Esophagus muscularis mucosa (tissue), 4 donors: ENCODE results near the gene E2F7. TPM values are rescaled to one million over a fixed set of nuclear protein-coding genes. Genes with fewer than 3 reads are reported as not detected.
A peak's percentile ranks its signal among the peaks of the same experiment; 100 is the strongest.

Source experiments
- DNase-seq: peaks from one replicate; pipeline ENCODE4 v3.0.0-alpha.2; 2017; ENCODE audit errors: extremely low spot score
- H3K27ac ChIP-seq, 4 donors: fragments of 200-600 bp; sonication (generic); replicated peaks in 1 of 4; 1 replicate in 3 of 4; 2 replicates in 1 of 4; pipeline ENCODE4 v1.5.1; 2016 to 2019; ENCODE audit warnings: mild to moderate bottlenecking in 1 of 4
- H3K27me3 ChIP-seq, 4 donors: fragments of 200-600 bp; sonication (generic); one replicate each; pipeline versions ENCODE4 v1.5.1 to v1.6.0; 2016 to 2019
- H3K36me3 ChIP-seq, 4 donors: fragments of 200-600 bp; sonication (generic); one replicate each; pipeline ENCODE4 v1.5.1; 2016 to 2019
- H3K4me1 ChIP-seq, 4 donors: fragments of 200-600 bp; sonication (generic); one replicate each; pipeline ENCODE4 v1.5.1; 2016 to 2019
- H3K4me3 ChIP-seq, 4 donors: fragments of 200-600 bp; sonication (generic); 1 replicate in 2 of 4; 2 replicates in 2 of 4; pipeline ENCODE4 v1.5.1; 2016 to 2019; ENCODE audit warnings: mild to moderate bottlenecking in 4 of 4, moderate library complexity in 1 of 4
- H3K9me3 ChIP-seq, 4 donors: fragments of 200-600 bp; sonication (generic); 1 replicate in 3 of 4; 2 replicates in 1 of 4; pipeline ENCODE4 v1.5.1; 2016 to 2019
- EP300 ChIP-seq: sonication (generic); formaldehyde crosslinking; IDR thresholded peaks from one replicate; pipeline ENCODE4 v1.6.1; 2017; ENCODE audit warnings: antibody characterized with exemption
- POLR2A ChIP-seq: fragments of 450-650 bp; IDR thresholded peaks from one replicate; pipeline ENCODE4 v1.6.1; 2017; ENCODE audit warnings: antibody characterized with exemption, moderate library complexity, mild to moderate bottlenecking, low read depth
- POLR2AphosphoS5 ChIP-seq, 2 donors: sonication (generic); formaldehyde crosslinking; IDR thresholded peaks; one replicate each; pipeline ENCODE4 v1.6.1; 2017; ENCODE audit warnings: antibody characterized with exemption in 2 of 2
- WGBS: methylation state at CpG from one replicate; pipeline ENCODE4 v1.1.5; 2018; 5-methylcytosine and 5-hydroxymethylcytosine counted together
- intact Hi-C: fragments of 100-400 bp; cut with DNase I; formaldehyde crosslinking; loops from one replicate; pipeline ENCODE4 v1.15.1; 2023
- total RNA-seq, 4 donors: library from RNA; depleted of rRNA; stranded (reverse); fragments of >200 nt; gene quantifications; one replicate each; pipeline versions ENCODE4 v1.1.0 to v1.2.1, GENCODE V29; 2016
- TF ChIP-seq, protein P1 (sequence below), 3 experiments: fragments of 200-600 bp in 2 of 3; fragments of 450-650 bp in 1 of 3; sonication (generic) in 2 of 3; IDR thresholded peaks; one replicate each; pipeline ENCODE4 v1.5.1; 2017 to 2019; ENCODE audit warnings: antibody characterized with exemption in 3 of 3, mild to moderate bottlenecking in 2 of 3, moderate library complexity in 1 of 3

Gene E2F7, protein sequence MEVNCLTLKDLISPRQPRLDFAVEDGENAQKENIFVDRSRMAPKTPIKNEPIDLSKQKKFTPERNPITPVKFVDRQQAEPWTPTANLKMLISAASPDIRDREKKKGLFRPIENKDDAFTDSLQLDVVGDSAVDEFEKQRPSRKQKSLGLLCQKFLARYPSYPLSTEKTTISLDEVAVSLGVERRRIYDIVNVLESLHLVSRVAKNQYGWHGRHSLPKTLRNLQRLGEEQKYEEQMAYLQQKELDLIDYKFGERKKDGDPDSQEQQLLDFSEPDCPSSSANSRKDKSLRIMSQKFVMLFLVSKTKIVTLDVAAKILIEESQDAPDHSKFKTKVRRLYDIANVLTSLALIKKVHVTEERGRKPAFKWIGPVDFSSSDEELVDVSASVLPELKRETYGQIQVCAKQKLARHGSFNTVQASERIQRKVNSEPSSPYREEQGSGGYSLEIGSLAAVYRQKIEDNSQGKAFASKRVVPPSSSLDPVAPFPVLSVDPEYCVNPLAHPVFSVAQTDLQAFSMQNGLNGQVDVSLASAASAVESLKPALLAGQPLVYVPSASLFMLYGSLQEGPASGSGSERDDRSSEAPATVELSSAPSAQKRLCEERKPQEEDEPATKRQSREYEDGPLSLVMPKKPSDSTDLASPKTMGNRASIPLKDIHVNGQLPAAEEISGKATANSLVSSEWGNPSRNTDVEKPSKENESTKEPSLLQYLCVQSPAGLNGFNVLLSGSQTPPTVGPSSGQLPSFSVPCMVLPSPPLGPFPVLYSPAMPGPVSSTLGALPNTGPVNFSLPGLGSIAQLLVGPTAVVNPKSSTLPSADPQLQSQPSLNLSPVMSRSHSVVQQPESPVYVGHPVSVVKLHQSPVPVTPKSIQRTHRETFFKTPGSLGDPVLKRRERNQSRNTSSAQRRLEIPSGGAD
- not detected for total RNA-seq

DNA sequence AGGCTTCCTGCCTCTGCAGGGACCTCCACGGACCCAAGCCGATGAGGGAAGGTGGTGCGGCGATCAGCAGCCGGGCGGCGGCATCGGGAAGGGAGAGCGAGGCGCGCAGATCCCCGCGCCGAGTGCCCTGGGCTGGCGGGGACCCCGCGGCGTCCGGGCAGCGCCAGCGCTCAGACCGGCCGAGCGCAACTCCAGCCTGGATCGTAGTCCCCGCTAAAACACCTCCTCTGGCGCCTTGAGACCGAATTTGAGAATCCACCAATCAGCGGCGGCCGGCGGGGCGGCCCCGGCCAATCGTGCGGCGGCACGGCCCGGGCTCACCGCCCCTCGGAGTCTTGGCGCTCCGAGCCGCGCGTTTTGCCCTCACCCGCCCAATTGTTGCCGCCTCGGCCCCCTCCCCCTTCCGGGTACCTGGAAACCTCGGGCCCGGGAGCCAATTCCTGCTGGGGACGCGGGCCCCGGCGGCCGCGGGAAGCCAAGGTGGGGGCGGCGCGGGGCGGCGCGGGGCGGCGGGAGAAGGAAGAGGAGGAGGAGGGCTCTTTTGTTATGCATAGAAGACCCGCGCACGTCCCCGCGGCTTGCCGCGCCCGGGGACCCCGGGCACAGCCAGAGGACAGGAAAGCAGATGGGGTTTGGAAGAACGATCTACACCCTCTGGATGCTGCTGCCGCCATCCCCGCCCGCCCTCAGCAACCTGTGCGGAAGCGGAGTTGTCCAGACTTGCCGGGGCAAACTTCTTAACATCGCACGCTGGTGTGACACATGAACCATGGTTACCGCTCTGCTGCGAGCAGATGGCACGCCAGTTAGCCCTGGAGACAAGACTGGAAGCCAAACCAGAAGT lies at the start of gene E2F7:
Gene E2F7, minus strand, starts transcription at position 209 of the 844 bp plus-strand sequence. CDS start 934 bp downstream, outside the sequence.
- intact Hi-C loops = no loop called here
- no peaks in the 10 kb centered on the region for H3K36me3 ChIP-seq
- peak within 1 kb of the TSS; percentile 66 to 78 (median 68) for H3K4me3 ChIP-seq
- WGBS = 0% methylated on average over 3 of the region's 87 CpGs
- peaks cover 10 to 17% (median 15%) of the 10 kb centered on the region in 4 donors for H3K4me1 ChIP-seq
- TF ChIP-seq EP300 (no peak), POLR2AphosphoS5 (IDR thresholded peaks at IDR 0.05) (peak in 1 of 2 donors; percentile 25)
- no peaks in the 10 kb centered on the region for H3K9me3 ChIP-seq
- peak within 1 kb of the TSS in 3 of 4 donors; percentile 9 to 52 (median 23) for H3K27ac ChIP-seq
- peak; percentile 93 for DNase-seq
- H3K27me3 ChIP-seq = peaks cover 0 to 29% (median 7%) of the 10 kb centered on the region in 4 donors

DNA sequence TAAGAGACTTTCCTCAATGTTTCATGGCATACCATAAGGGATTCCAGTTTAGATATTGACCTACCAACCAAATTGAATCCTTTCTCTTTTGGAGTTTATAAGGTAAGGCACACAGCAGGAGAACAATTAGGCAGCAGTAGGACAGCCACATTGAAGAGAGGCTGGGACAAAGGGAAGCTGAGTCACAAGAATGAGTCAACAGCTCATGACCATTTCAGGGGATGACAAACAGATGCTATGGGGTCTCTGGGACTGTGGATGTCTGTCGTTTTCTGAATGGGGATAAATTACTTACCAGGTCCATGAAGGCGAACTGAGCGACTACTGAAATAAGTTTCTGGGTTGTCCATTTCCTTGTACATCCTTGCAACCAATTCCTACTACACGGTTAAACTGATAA lies 48.6 kb upstream of the E2F7 start:
- H3K36me3 ChIP-seq = no peaks in the 10 kb centered on the region
- intact Hi-C loops = no loop called here
- H3K27me3 ChIP-seq = no peaks in the 10 kb centered on the region
- TF ChIP-seq POLR2A = no peak
- no peak for TF ChIP-seq EP300
- TF ChIP-seq POLR2AphosphoS5 (IDR thresholded peaks at IDR 0.05) = no peak
- TF ChIP-seq, protein P1, sequence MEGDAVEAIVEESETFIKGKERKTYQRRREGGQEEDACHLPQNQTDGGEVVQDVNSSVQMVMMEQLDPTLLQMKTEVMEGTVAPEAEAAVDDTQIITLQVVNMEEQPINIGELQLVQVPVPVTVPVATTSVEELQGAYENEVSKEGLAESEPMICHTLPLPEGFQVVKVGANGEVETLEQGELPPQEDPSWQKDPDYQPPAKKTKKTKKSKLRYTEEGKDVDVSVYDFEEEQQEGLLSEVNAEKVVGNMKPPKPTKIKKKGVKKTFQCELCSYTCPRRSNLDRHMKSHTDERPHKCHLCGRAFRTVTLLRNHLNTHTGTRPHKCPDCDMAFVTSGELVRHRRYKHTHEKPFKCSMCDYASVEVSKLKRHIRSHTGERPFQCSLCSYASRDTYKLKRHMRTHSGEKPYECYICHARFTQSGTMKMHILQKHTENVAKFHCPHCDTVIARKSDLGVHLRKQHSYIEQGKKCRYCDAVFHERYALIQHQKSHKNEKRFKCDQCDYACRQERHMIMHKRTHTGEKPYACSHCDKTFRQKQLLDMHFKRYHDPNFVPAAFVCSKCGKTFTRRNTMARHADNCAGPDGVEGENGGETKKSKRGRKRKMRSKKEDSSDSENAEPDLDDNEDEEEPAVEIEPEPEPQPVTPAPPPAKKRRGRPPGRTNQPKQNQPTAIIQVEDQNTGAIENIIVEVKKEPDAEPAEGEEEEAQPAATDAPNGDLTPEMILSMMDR (IDR thresholded peaks at IDR 0.05) = no peak
- 90% methylated on average over 4 of the region's 4 CpGs for WGBS
- no peak overlapping the region for H3K4me3 ChIP-seq
- H3K9me3 ChIP-seq = no peaks in the 10 kb centered on the region
- no peaks in the 10 kb centered on the region for H3K4me1 ChIP-seq
- no peak for DNase-seq
- no peak overlapping the region for H3K27ac ChIP-seq

DNA sequence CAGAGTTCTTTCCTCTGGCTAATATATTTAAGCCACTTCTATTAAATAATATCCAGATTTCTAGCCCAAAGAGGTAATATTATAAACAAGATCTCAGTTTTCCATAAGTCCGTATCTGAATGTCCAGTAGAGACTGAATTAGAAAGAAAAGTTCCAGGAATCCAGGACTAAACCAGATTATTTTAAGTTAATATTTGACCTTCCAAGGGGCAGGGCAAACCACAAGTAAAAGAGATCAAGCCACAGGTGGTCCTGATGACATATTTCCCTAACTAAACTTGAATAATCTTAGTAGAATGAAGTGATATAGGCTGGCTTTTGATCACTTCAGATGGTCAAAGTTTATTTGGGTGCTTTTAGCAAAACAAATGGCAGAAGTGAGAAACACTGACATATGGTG lies 43.3 kb upstream of the E2F7 start:
- Histone ChIP-seq H3K4me1 (no peaks in the 10 kb centered on the region), H3K4me3 (no peak overlapping the region), H3K27me3 (no peaks in the 10 kb centered on the region), H3K9me3 (no peaks in the 10 kb centered on the region), H3K27ac (no peak overlapping the region), H3K36me3 (no peaks in the 10 kb centered on the region)
- TF ChIP-seq EP300 (no peak), POLR2A (no peak), POLR2AphosphoS5 (IDR thresholded peaks at IDR 0.05) (no peak)
- TF ChIP-seq, protein P1 (IDR thresholded peaks at IDR 0.05) = no peak
- 48% methylated on average over 1 of the region's 1 CpG for WGBS
- no peak for DNase-seq
- intact Hi-C loops = no loop called here

DNA sequence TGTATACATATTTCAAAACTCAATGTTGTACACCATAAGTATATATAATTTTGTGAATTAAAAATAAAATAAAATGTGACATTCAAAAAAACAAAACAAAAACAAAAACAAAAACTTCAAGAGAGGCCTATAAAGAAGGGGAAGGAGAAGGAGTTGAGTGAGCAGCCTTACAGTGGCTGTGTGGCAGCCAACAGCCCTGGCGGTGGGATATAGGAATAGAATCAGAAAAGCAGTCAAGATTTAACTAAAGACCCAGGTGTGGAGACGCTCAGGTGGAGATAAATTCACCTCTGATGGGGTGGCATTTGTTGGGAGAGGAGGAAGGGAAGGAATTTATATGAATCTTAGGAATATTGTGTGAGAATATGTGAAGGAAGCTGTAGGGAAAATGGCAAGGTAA lies 41.8 kb upstream of the E2F7 start:
- H3K36me3 ChIP-seq = no peaks in the 10 kb centered on the region
- TF ChIP-seq, protein P1 (IDR thresholded peaks at IDR 0.05) = no peak
- TF ChIP-seq POLR2A (no peak), POLR2AphosphoS5 (IDR thresholded peaks at IDR 0.05) (no peak), EP300 (no peak)
- no peaks in the 10 kb centered on the region for H3K27me3 ChIP-seq
- no peaks in the 10 kb centered on the region for H3K9me3 ChIP-seq
- intact Hi-C loops = no loop called here
- 85% methylated on average over 2 of the region's 2 CpGs for WGBS
- no peaks in the 10 kb centered on the region for H3K4me1 ChIP-seq
- DNase-seq = no peak
- no peak overlapping the region for H3K27ac ChIP-seq
- H3K4me3 ChIP-seq = no peak overlapping the region
